Activated naive CD4-positive, alpha-beta T cell treated with anti-CD3 and anti-CD28 coated beads, Interleukin-2, amount 50 U/mL, for 16 hours (primary cell): ENCODE results near the gene AMDHD2.
"Not testable (repeated sequence)": the region's sequence is repeated elsewhere in the genome, so short reads cannot be mapped to it uniquely, and the experiment has no call there.

ENCODE experiments used
- DNase-seq: peaks from one replicate; pipeline ENCODE4 v3.0.0-alpha.2; 2020

Gene AMDHD2

GRCh38 chr16:2518823-2519710, 1.1 kb upstream of the AMDHD2 start:
- no peak for DNase-seq

- DNase-seq = no peak
These were observed 475 bp upstream of the AMDHD2 start for GRCh38 chr16:2519711-2520080.

GRCh38 chr16:2520784-2521531, 787 bp downstream of the AMDHD2 start:
- peak; percentile 37 for DNase-seq

GRCh38 chr16:2523801-2524231, 3.6 kb downstream of the AMDHD2 start:
- DNase-seq = no peak

GRCh38 chr16:2524339-2524938, 4.3 kb downstream of the AMDHD2 start:
- no peak for DNase-seq

- no peak for DNase-seq
These were observed 6.0 kb downstream of the AMDHD2 start for GRCh38 chr16:2526135-2526534.

GRCh38 chr16:2527071-2527783, 7.1 kb downstream of the AMDHD2 start:
- no peak for DNase-seq

GRCh38 chr16:2527784-2528100, 7.6 kb downstream of the AMDHD2 start:
- no peak for DNase-seq

- no peak for DNase-seq
These were observed 8.2 kb downstream of the AMDHD2 start for GRCh38 chr16:2528161-2529060.

- no peak for DNase-seq
These were observed 9.1 kb downstream of the AMDHD2 start for GRCh38 chr16:2529061-2529931.

- no peak for DNase-seq
These were observed 9.9 kb downstream of the AMDHD2 start for GRCh38 chr16:2529961-2530628.

- no peak for DNase-seq
These were observed 10.6 kb downstream of the AMDHD2 start for GRCh38 chr16:2530629-2531318.

GRCh38 chr16:2531371-2531695, 11.2 kb downstream of the AMDHD2 start, which contains the start of gene CEMP1:
CEMP1 (minus strand) TSS chr16:2531408; CDS start chr16:2531073, 335 bp downstream.
- no peak for DNase-seq

GRCh38 chr16:2531696-2532493, 11.7 kb downstream of the AMDHD2 start:
- peak; percentile 99 for DNase-seq

GRCh38 chr16:2532494-2533141, 12.4 kb downstream of the AMDHD2 start:
- peak; percentile 65 for DNase-seq

GRCh38 chr16:2533142-2533755, 13.1 kb downstream of the AMDHD2 start:
- not testable (repeated sequence) for DNase-seq

GRCh38 chr16:2533912-2534311, 13.7 kb downstream of the AMDHD2 start:
- DNase-seq = no peak

GRCh38 chr16:2534335-2534734, 14.2 kb downstream of the AMDHD2 start:
- DNase-seq = not testable (repeated sequence)
